ENCODE results near the gene SLC29A3. TPM values are rescaled to one million over a fixed set of nuclear protein-coding genes. Genes with fewer than 3 reads are reported as not detected.
A peak's percentile ranks its signal among the peaks of the same experiment; 100 is the strongest.

SLC29A3 gene
- total RNA-seq, 1 donor, result 2.5 TPM

GRCh38 chr10:71290331-71290730 is 28.7 kb upstream of the SLC29A3 start:
- H3K4me2 ChIP-seq (ENCODE audit: insufficient read depth, low read length), result no peak overlapping the region
- H3K79me2 ChIP-seq (ENCODE audit: insufficient read depth, low read length), result no peaks in the 10 kb centered on the region
- TF ChIP-seq, protein P1, sequence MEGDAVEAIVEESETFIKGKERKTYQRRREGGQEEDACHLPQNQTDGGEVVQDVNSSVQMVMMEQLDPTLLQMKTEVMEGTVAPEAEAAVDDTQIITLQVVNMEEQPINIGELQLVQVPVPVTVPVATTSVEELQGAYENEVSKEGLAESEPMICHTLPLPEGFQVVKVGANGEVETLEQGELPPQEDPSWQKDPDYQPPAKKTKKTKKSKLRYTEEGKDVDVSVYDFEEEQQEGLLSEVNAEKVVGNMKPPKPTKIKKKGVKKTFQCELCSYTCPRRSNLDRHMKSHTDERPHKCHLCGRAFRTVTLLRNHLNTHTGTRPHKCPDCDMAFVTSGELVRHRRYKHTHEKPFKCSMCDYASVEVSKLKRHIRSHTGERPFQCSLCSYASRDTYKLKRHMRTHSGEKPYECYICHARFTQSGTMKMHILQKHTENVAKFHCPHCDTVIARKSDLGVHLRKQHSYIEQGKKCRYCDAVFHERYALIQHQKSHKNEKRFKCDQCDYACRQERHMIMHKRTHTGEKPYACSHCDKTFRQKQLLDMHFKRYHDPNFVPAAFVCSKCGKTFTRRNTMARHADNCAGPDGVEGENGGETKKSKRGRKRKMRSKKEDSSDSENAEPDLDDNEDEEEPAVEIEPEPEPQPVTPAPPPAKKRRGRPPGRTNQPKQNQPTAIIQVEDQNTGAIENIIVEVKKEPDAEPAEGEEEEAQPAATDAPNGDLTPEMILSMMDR (IDR thresholded peaks at IDR 0.05; ENCODE audit: extremely low read depth, low read depth, low read length), result no peak
- peaks cover 56% of the 10 kb centered on the region for H3K36me3 ChIP-seq (ENCODE audit: insufficient read depth, low read length)
- peak; percentile 72 for DNase-seq (ENCODE audit: insufficient read length, low spot score, missing footprints)
- peaks cover 8% of the 10 kb centered on the region for H4K20me1 ChIP-seq (ENCODE audit: insufficient read depth, low read length)
- no peak overlapping the region for H3K27ac ChIP-seq (ENCODE audit: low read depth, low read length)
- H3K27me3 ChIP-seq (ENCODE audit: insufficient read depth, low read length), result no peaks in the 10 kb centered on the region
- H3K9me3 ChIP-seq (ENCODE audit: low read depth, low read length), result no peaks in the 10 kb centered on the region
- H2AFZ ChIP-seq (ENCODE audit: low read length), result no peak overlapping the region
- no peak overlapping the region for H3K4me3 ChIP-seq (ENCODE audit: insufficient read depth, low read length)
- H3K4me1 ChIP-seq (ENCODE audit: insufficient read depth, low read length), result peaks cover 7% of the 10 kb centered on the region

- Histone ChIP-seq H2AFZ (ENCODE audit: low read length) (no peak overlapping the region), H3K4me3 (ENCODE audit: insufficient read depth, low read length) (no peak overlapping the region), H3K4me1 (ENCODE audit: insufficient read depth, low read length) (peaks cover 7% of the 10 kb centered on the region), H3K27ac (ENCODE audit: low read depth, low read length) (no peak overlapping the region), H4K20me1 (ENCODE audit: insufficient read depth, low read length) (peaks cover 11% of the 10 kb centered on the region), H3K4me2 (ENCODE audit: insufficient read depth, low read length) (no peak overlapping the region), H3K27me3 (ENCODE audit: insufficient read depth, low read length) (no peaks in the 10 kb centered on the region), H3K36me3 (ENCODE audit: insufficient read depth, low read length) (peaks cover 55% of the 10 kb centered on the region), H3K9me3 (ENCODE audit: low read depth, low read length) (no peaks in the 10 kb centered on the region), H3K79me2 (ENCODE audit: insufficient read depth, low read length) (no peaks in the 10 kb centered on the region)
- DNase-seq (ENCODE audit: insufficient read length, low spot score, missing footprints), result peak; percentile 92
- TF ChIP-seq, protein P1 (IDR thresholded peaks at IDR 0.05; ENCODE audit: extremely low read depth, low read depth, low read length), result no peak
These were observed 28.1 kb upstream of the SLC29A3 start for GRCh38 chr10:71290806-71291527.

DNA sequence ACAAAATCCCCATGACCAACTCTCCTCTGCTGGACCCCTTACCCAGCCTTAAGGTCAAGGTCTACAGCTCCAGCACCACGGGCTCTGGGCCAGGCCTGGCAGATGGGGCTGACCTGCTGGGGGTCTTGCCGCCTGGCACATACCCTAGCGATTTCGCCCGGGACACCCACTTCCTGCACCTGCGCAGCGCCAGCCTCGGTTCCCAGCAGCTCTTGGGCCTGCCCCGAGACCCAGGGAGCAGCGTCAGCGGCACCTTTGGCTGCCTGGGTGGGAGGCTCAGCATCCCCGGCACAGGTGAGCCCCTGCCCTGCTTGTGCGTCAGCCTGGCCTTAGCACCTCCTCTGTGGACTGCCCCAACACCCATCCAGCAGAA is 27.5 kb upstream of the SLC29A3 start:
- H3K79me2 ChIP-seq (ENCODE audit: insufficient read depth, low read length), result no peaks in the 10 kb centered on the region
- no peaks in the 10 kb centered on the region for H3K27me3 ChIP-seq (ENCODE audit: insufficient read depth, low read length)
- H3K4me2 ChIP-seq (ENCODE audit: insufficient read depth, low read length), result no peak overlapping the region
- peaks cover 49% of the 10 kb centered on the region for H3K36me3 ChIP-seq (ENCODE audit: insufficient read depth, low read length)
- no peak overlapping the region for H3K4me3 ChIP-seq (ENCODE audit: insufficient read depth, low read length)
- H3K4me1 ChIP-seq (ENCODE audit: insufficient read depth, low read length), result peaks cover 7% of the 10 kb centered on the region
- no peaks in the 10 kb centered on the region for H3K9me3 ChIP-seq (ENCODE audit: low read depth, low read length)
- TF ChIP-seq, protein P1 (IDR thresholded peaks at IDR 0.05; ENCODE audit: extremely low read depth, low read depth, low read length), result no peak
- DNase-seq (ENCODE audit: insufficient read length, low spot score, missing footprints), result no peak
- peaks cover 6% of the 10 kb centered on the region for H4K20me1 ChIP-seq (ENCODE audit: insufficient read depth, low read length)
- H2AFZ ChIP-seq (ENCODE audit: low read length), result no peak overlapping the region
- H3K27ac ChIP-seq (ENCODE audit: low read depth, low read length), result no peak overlapping the region

DNA sequence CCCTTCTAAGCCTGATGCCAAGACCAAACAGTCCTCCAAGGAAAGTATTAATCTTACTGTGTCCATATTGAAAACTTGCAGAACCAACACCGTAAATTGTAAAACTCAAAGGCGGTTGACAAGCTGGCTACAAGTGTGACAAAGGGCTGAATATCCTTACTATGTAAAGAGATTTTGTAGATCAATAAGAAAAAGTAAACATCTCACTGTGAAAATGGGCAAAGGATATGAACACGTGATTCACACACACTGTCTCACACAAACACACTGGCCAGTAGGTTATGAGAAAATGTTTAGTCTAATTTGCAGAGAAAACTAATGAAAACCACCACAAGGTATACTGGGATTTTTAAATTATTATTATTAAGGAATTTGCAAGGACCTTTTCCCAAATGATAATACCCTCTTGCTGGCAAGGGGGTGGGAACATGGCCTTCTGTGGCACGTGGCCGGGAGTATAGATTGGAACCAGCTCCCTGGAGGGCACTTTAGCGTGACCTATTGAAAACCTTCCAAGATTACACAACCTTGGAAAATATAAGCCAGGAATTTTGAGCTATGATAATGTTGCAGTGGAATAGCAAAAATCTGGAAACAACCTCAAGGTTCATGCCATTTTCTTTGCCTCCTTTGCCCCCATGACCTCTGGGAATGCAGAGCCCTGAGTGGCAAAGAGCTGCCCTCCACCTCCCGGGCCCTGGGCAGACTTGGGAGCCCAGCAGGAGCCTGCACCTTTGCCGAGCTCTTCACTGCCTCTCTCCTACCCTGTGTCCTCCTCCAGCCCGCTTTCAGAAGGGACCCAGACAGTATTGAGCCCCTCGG is 26.2 kb upstream of the SLC29A3 start:
- TF ChIP-seq, protein P1 (IDR thresholded peaks at IDR 0.05; ENCODE audit: extremely low read depth, low read depth, low read length), result no peak
- H3K4me2 ChIP-seq (ENCODE audit: insufficient read depth, low read length), result no peak overlapping the region
- no peak for DNase-seq (ENCODE audit: insufficient read length, low spot score, missing footprints)
- peaks cover 12% of the 10 kb centered on the region for H4K20me1 ChIP-seq (ENCODE audit: insufficient read depth, low read length)
- H3K4me1 ChIP-seq (ENCODE audit: insufficient read depth, low read length), result peaks cover 7% of the 10 kb centered on the region
- no peak overlapping the region for H3K27ac ChIP-seq (ENCODE audit: low read depth, low read length)
- no peaks in the 10 kb centered on the region for H3K27me3 ChIP-seq (ENCODE audit: insufficient read depth, low read length)
- no peaks in the 10 kb centered on the region for H3K79me2 ChIP-seq (ENCODE audit: insufficient read depth, low read length)
- no peak overlapping the region for H2AFZ ChIP-seq (ENCODE audit: low read length)
- peaks cover 49% of the 10 kb centered on the region for H3K36me3 ChIP-seq (ENCODE audit: insufficient read depth, low read length)
- no peaks in the 10 kb centered on the region for H3K9me3 ChIP-seq (ENCODE audit: low read depth, low read length)
- H3K4me3 ChIP-seq (ENCODE audit: insufficient read depth, low read length), result no peak overlapping the region
